GM13976 (cell line): Measurements from ENCODE around the gene CCBE1.

Source experiments
- DNase-seq: peaks from one replicate; pipeline ENCODE4 v3.0.0; 2012; ENCODE audit warnings: low spot score
- CTCF ChIP-seq: IDR thresholded peaks from 2 replicates; pipeline ENCODE4 v1.5.1; 2012; ENCODE audit warnings: borderline replicate concordance, mild to moderate bottlenecking; ENCODE audit not compliant: insufficient read depth; ENCODE audit errors: extremely low read depth, missing control alignments, control extremely low read depth
- in situ Hi-C: fragments of 300-500 bp; cut with MboI; formaldehyde crosslinking; loops from one replicate; pipeline ENCODE4 v1.12.0; 2022; ENCODE audit warnings: low sequenced_read_pairs, mixed read lengths, inconsistent platforms; ENCODE audit not compliant: unreplicated experiment

CCBE1 gene

GRCh38 chr18:59514203-59514602, 183.0 kb downstream of the CCBE1 start:
- DNase-seq = no peak
- in situ Hi-C loops = no loop called here
- no peak for TF ChIP-seq CTCF

GRCh38 chr18:59512025-59512755, 185.0 kb downstream of the CCBE1 start:
- in situ Hi-C loops = no loop called here
- no peak for DNase-seq
- no peak for TF ChIP-seq CTCF

DNA sequence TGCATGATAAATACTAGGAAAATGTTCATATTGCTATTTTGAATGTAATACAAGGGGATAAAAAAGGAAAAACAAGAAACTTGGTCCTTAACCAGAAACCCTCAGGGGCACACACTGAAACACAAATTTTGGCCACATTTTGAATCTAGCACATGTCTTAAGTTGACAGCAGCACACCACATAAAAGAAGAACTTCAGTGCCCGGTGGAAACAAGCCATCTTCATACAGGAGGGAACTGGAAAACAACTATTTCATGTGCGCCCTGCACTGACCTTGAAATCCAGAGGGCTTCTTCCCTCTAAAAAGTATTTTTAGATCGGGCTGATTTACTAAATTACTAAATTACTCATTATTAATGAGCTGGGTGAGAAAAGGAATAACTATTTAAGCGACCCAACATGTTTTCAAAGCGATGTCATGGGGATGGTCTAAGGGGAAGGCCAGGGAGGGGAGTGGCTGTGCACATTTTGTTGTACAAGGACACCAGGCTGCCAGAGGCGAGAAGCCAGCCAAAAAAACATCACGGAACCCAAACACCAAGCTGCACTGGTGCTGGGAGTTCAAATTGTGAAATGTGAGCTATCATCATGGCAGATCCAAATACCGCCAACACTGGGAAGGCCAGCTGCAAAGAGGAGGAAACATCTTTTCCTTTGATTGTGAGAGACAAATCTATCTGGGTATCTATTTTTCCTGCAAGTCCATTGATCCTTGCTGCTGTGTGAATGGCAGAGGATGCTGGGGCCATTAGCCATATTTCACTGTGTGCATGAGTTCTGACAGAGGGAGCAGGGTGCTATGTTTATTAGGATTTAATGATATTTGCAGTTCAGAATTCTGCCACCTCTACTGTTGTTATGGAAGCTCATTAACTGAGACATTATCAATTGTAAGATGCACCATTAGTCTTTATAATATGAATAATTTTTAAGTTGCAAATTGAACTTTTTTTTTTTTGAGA, 187.5 kb downstream of the CCBE1 start:
- no peak for TF ChIP-seq CTCF
- no peak for DNase-seq
- in situ Hi-C loops = no loop called here

DNA sequence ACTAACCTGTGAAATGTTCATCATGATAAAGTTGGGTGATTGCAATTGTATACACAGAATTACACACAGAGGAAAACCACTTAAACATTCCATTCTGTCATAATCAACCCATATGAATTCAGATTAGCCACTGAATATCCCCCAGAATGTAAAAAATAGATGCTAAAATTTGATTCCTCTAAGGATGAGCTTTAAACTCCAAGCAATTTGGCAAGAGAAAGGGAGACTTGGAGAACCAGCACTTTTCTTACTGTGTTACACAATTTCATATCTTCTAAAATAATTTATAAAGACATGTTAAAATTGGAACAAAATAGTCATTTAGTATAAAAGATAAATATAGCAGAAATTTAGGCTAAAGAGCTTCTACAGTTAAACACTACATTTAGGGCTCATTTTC, 191.9 kb downstream of the CCBE1 start:
- in situ Hi-C loops = no loop called here
- no peak for DNase-seq
- TF ChIP-seq CTCF = no peak

- no peak for TF ChIP-seq CTCF
- no peak for DNase-seq
- in situ Hi-C loops = no loop called here
Observed at GRCh38 chr18:59502274-59503175, 194.7 kb downstream of the CCBE1 start.

- in situ Hi-C loops = no loop called here
- no peak for TF ChIP-seq CTCF
- DNase-seq = no peak
Observed at GRCh38 chr18:59501920-59502273, 195.3 kb downstream of the CCBE1 start.
